Activated T-cell treated with anti-CD3 and anti-CD28 coated beads for 1 hour (primary cell): ENCODE data around the gene ATAD2B.

Experiments
- DNase-seq: peaks from one replicate; pipeline ENCODE4 v3.0.0-alpha.2; 2020; ENCODE audit warnings: low read depth

The ATAD2B gene

GRCh38 chr2:23699580-23699925 lies 227.4 kb downstream of the ATAD2B start:
- no peak for DNase-seq

GRCh38 chr2:23698721-23699579 lies 228.0 kb downstream of the ATAD2B start:
- DNase-seq: no peak
